H1 (cell line): ENCODE measurements around the gene APH1B. TPM values are rescaled to one million over a fixed set of nuclear protein-coding genes. Genes with fewer than 3 reads are reported as not detected.

Source experiments
- CTCF ChIA-PET: fragments of 300-600 bp; sonication (Branson Sonifier 250); formaldehyde crosslinking; loops from one replicate; lab custom pipeline; 2021; ENCODE audit not compliant: partially characterized antibody; lab: Charles Lee
- POLR2A ChIA-PET: fragments of 300-600 bp; sonication (Branson Sonifier 250); formaldehyde crosslinking; loops from one replicate; lab custom pipeline; 2021; ENCODE audit warnings: inconsistent platforms; ENCODE audit not compliant: partially characterized antibody; lab: Charles Lee
- DNase-seq, 2 experiments: peaks; one replicate each; pipeline versions ENCODE4 v3.0.0 to v3.0.0-alpha.2; 2010 to 2022; ENCODE audit warnings: low spot score in 2 of 2, low read depth in 1 of 2, mixed read lengths in 1 of 2
- FAIRE-seq: peaks from 2 replicates; lab custom pipeline; 2011; peaks lifted over from hg19 to GRCh38; lab: Jason Lieb, UNC
- H2AFZ ChIP-seq: 2 replicates; pipeline ENCODE4 v1.8.1; 2012; ENCODE audit warnings: low read length, inconsistent platforms
- H2AK5ac ChIP-seq: 2 replicates; pipeline ENCODE4 v1.6.1; 2013; ENCODE audit warnings: low read depth, low read length
- H2BK120ac ChIP-seq: replicated peaks from 2 replicates; pipeline ENCODE3; 2013; ENCODE audit warnings: low read depth, low read length, inconsistent platforms
- H2BK12ac ChIP-seq: 2 replicates; pipeline ENCODE4 v1.6.1; 2013; ENCODE audit warnings: low read depth, low read length
- H2BK15ac ChIP-seq: 2 replicates; pipeline ENCODE4 v1.6.1; 2013; ENCODE audit warnings: low read length
- H2BK20ac ChIP-seq: 2 replicates; pipeline ENCODE4 v1.6.1; 2013; ENCODE audit warnings: low read length
- H2BK5ac ChIP-seq: 2 replicates; pipeline ENCODE4 v1.6.1; 2013; ENCODE audit warnings: low read depth, low read length
- H3K14ac ChIP-seq: 2 replicates; pipeline ENCODE4 v1.6.1; 2013; ENCODE audit warnings: inconsistent platforms; ENCODE audit not compliant: insufficient read length
- H3K18ac ChIP-seq: 2 replicates; pipeline ENCODE4 v1.6.1; 2013; ENCODE audit warnings: low read length; ENCODE audit errors: extremely low read depth
- H3K23ac ChIP-seq: 2 replicates; pipeline ENCODE4 v1.6.1; 2013; ENCODE audit warnings: inconsistent platforms; ENCODE audit not compliant: insufficient read length
- H3K23me2 ChIP-seq: 2 replicates; pipeline ENCODE4 v1.6.1; 2013; ENCODE audit warnings: low read depth, low read length
- H3K27ac ChIP-seq: 2 replicates; pipeline ENCODE4 v1.6.1; 2011; ENCODE audit warnings: low read depth, low read length, inconsistent platforms
- H3K27me3 ChIP-seq, 4 experiments: replicated peaks in 1 of 4; 1 replicate in 1 of 4; 2 replicates in 3 of 4; pipeline versions ENCODE4 v1.6.1 to v1.8.1; 2011 to 2013; ENCODE audit warnings: low read length in 3 of 4, mild to moderate bottlenecking in 3 of 4, inconsistent platforms in 2 of 4, mixed read lengths in 2 of 4, moderate library complexity in 1 of 4; ENCODE audit not compliant: control insufficient read depth in 3 of 4, insufficient read depth in 3 of 4; ENCODE audit errors: extremely low read depth in 1 of 4
- H3K36me3 ChIP-seq, 4 experiments: 2 replicates each; pipeline versions ENCODE4 v1.6.1 to v1.8.1; 2011 to 2013; ENCODE audit warnings: mild to moderate bottlenecking in 4 of 4, low read length in 3 of 4, moderate library complexity in 2 of 4, control low read depth in 1 of 4, inconsistent platforms in 1 of 4; ENCODE audit not compliant: insufficient read depth in 4 of 4, control insufficient read depth in 2 of 4
- H3K4ac ChIP-seq: replicated peaks from 2 replicates; pipeline ENCODE3; 2013; ENCODE audit warnings: low read length, low read depth, mixed read lengths, inconsistent platforms; ENCODE audit not compliant: insufficient read length
- H3K4me1 ChIP-seq, 4 experiments: replicated peaks in 1 of 4; 1 replicate in 1 of 4; 2 replicates in 3 of 4; pipeline versions ENCODE4 v1.6.1 to v1.8.1; 2011 to 2013; ENCODE audit warnings: low read length in 3 of 4, inconsistent platforms in 2 of 4, mixed read lengths in 1 of 4; ENCODE audit not compliant: insufficient read depth in 4 of 4, control insufficient read depth in 3 of 4
- H3K4me2 ChIP-seq, 2 experiments: 2 replicates each; pipeline versions ENCODE4 v1.6.1 to v1.8.1; 2011 to 2013; ENCODE audit warnings: low read depth in 2 of 2, low read length in 2 of 2, control low read depth in 1 of 2, inconsistent platforms in 1 of 2, mild to moderate bottlenecking in 1 of 2; ENCODE audit not compliant: insufficient read depth in 1 of 2
- H3K4me3 ChIP-seq, 4 experiments: fragments of 200-600, 300-600 bp in 1 of 4; sonication (generic), shearing (Covaris generic), sonication (Bioruptor Twin) in 1 of 4; 2 replicates each; pipeline versions ENCODE4 v1.5.1 to v1.8.1; 2011 to 2016; ENCODE audit warnings: low read length in 4 of 4, low read depth in 3 of 4, control low read depth in 2 of 4, inconsistent platforms in 2 of 4, mild to moderate bottlenecking in 2 of 4, mixed read lengths in 1 of 4, moderate library complexity in 1 of 4; ENCODE audit not compliant: insufficient read depth in 2 of 4; ENCODE audit errors: extremely low read depth in 1 of 4
- H3K56ac ChIP-seq: replicated peaks from 2 replicates; pipeline ENCODE3; 2013; ENCODE audit warnings: low read depth, mild to moderate bottlenecking, mixed read lengths, low read length, inconsistent platforms; ENCODE audit not compliant: insufficient read length
- H3K79me1 ChIP-seq: 2 replicates; pipeline ENCODE4 v1.6.1; 2013; ENCODE audit warnings: low read depth, low read length, control low read depth
- H3K79me2 ChIP-seq, 2 experiments: 2 replicates each; pipeline versions ENCODE4 v1.6.1 to v1.8.1; 2012 to 2013; ENCODE audit warnings: low read length in 2 of 2, mild to moderate bottlenecking in 2 of 2, inconsistent platforms in 1 of 2; ENCODE audit not compliant: insufficient read depth in 2 of 2, control insufficient read depth in 1 of 2
- H3K9ac ChIP-seq, 4 experiments: replicated peaks in 1 of 4; 1 replicate in 1 of 4; 2 replicates in 3 of 4; pipeline versions ENCODE4 v1.6.1 to v1.8.1; 2011 to 2013; ENCODE audit warnings: low read depth in 3 of 4, low read length in 3 of 4, control low read depth in 2 of 4, mild to moderate bottlenecking in 2 of 4, moderate library complexity in 2 of 4, inconsistent platforms in 1 of 4; ENCODE audit errors: extremely low read depth in 1 of 4
- H3K9me3 ChIP-seq, 2 experiments: 2 replicates each; pipeline versions ENCODE4 v1.6.1 to v1.8.1; 2012 to 2013; ENCODE audit warnings: mild to moderate bottlenecking in 2 of 2, moderate library complexity in 2 of 2, control low read depth in 1 of 2, inconsistent platforms in 1 of 2, low read depth in 1 of 2, low read length in 1 of 2, mixed read lengths in 1 of 2; ENCODE audit not compliant: insufficient read depth in 2 of 2
- H4K20me1 ChIP-seq, 2 experiments: replicated peaks in 1 of 2; 2 replicates each; pipeline versions ENCODE3 to v1.8.1; 2011 to 2013; ENCODE audit warnings: inconsistent platforms in 2 of 2, low read length in 2 of 2, mild to moderate bottlenecking in 1 of 2; ENCODE audit not compliant: insufficient read depth in 2 of 2, control insufficient read depth in 1 of 2
- H4K5ac ChIP-seq: 2 replicates; pipeline ENCODE4 v1.6.1; 2013; ENCODE audit warnings: low read length, low read depth, mixed read lengths, inconsistent platforms; ENCODE audit not compliant: insufficient read length
- H4K8ac ChIP-seq: 2 replicates; pipeline ENCODE4 v1.8.0; 2013; ENCODE audit warnings: mild to moderate bottlenecking, moderate library complexity, low read length, inconsistent platforms; ENCODE audit not compliant: insufficient read depth; ENCODE audit errors: extremely low read depth
- H4K91ac ChIP-seq: replicated peaks from 2 replicates; pipeline ENCODE3; 2013; ENCODE audit warnings: low read length, mixed read lengths, inconsistent platforms; ENCODE audit not compliant: insufficient read length
- ATF3 ChIP-seq: IDR thresholded peaks from 2 replicates; pipeline ENCODE4 v1.6.1; 2011; ENCODE audit warnings: low read depth, mild to moderate bottlenecking, low read length; ENCODE audit not compliant: insufficient read depth
- CHD2 ChIP-seq: IDR thresholded peaks from 2 replicates; pipeline ENCODE4 v1.6.1; 2012; ENCODE audit warnings: low read length, improper control_type of control experiment
- CREB1 ChIP-seq: IDR thresholded peaks from 2 replicates; pipeline ENCODE4 v1.6.1; 2012; ENCODE audit warnings: inconsistent platforms
- JUN ChIP-seq: IDR thresholded peaks from 2 replicates; pipeline ENCODE4 v1.6.1; 2011; ENCODE audit warnings: low read depth, mild to moderate bottlenecking, improper control_type of control experiment, low read length
- POLR2A ChIP-seq, 2 experiments: IDR thresholded peaks; 1 replicate in 1 of 2; 2 replicates in 1 of 2; pipeline ENCODE4 v1.6.1; 2011; ENCODE audit warnings: low read depth in 2 of 2, low read length in 2 of 2, mild to moderate bottlenecking in 2 of 2; ENCODE audit errors: control extremely low read depth in 1 of 2
- POU5F1 ChIP-seq: IDR thresholded peaks from 2 replicates; pipeline ENCODE4 v1.6.1; 2011; ENCODE audit warnings: low read depth, mild to moderate bottlenecking, low read length, moderate library complexity
- RAD21 ChIP-seq, 2 experiments: IDR thresholded peaks in 1 of 2; conservative IDR thresholded peaks in 1 of 2; 2 replicates each; pipeline ENCODE4 v1.6.1; 2011; ENCODE audit warnings: low read depth in 2 of 2, low read length in 2 of 2, improper control_type of control experiment in 1 of 2, inconsistent platforms in 1 of 2, mild to moderate bottlenecking in 1 of 2, moderate library complexity in 1 of 2
- RFX5 ChIP-seq: IDR thresholded peaks from 2 replicates; pipeline ENCODE4 v1.6.1; 2011; ENCODE audit warnings: low read depth, low read length, improper control_type of control experiment, borderline replicate concordance
- SP2 ChIP-seq: IDR thresholded peaks from 2 replicates; pipeline ENCODE4 v1.6.1; 2012; ENCODE audit warnings: mild to moderate bottlenecking, low read length, inconsistent platforms
- TAF7 ChIP-seq: optimal IDR thresholded peaks from 2 replicates; pipeline ENCODE3; 2011; ENCODE audit warnings: low read depth, mild to moderate bottlenecking, inconsistent platforms, low read length, moderate library complexity, borderline replicate concordance
- TBP ChIP-seq: IDR thresholded peaks from 2 replicates; pipeline ENCODE4 v1.6.1; 2011; ENCODE audit warnings: low read depth, low read length, improper control_type of control experiment
- TEAD4 ChIP-seq: IDR thresholded peaks from 2 replicates; pipeline ENCODE4 v1.6.1; 2012; ENCODE audit warnings: low read depth, low read length, inconsistent platforms, mixed read lengths
- WGBS, 2 experiments: shearing (Covaris generic) in 1 of 2; methylation state at CpG; one replicate each; pipeline versions ENCODE4 v1.1.6 to v1.1.7; 2013 to 2015; ENCODE audit warnings: low lambda C conversion rate in 2 of 2, mixed read lengths in 2 of 2, inconsistent platforms in 1 of 2, low coverage in 1 of 2, missing lambda C conversion rate in 1 of 2; ENCODE audit not compliant: insufficient replicate concordance in 2 of 2, insufficient coverage in 1 of 2, insufficient read length in 1 of 2; ENCODE audit errors: extremely low coverage in 1 of 2, missing lambda C conversion rate in 1 of 2; 5-methylcytosine and 5-hydroxymethylcytosine counted together
- polyA plus RNA-seq, 7 experiments: library from polyadenylated mRNA; depleted of rRNA in 3 of 7; stranded (reverse) in 5 of 7; unstranded in 2 of 7; fragments of >200 nt in 5 of 7; fragments of 200-250 nt in 2 of 7; gene quantifications; 1 replicate in 5 of 7; 2 replicates in 1 of 7; 4 replicates in 1 of 7; pipeline versions ENCODE4 v1.2.1 to v1.2.3, GENCODE V29; 2011 to 2013; ENCODE audit warnings: missing spikeins in 2 of 7, mixed read lengths in 2 of 7
- total RNA-seq: library from RNA; stranded (reverse); fragmentation: NEBNext Ultra II Directional; extraction: Animal tissue kit (Norgen Biotek cat#: 25700); gene quantifications from 2 replicates; pipeline ENCODE4 v1.2.1, GENCODE V29; 2021
- TF ChIP-seq, protein P1 (sequence below): IDR thresholded peaks from 2 replicates; pipeline ENCODE4 v1.6.1; 2012; ENCODE audit warnings: low read length, inconsistent platforms

Gene APH1B
- total and polyA plus RNA-seq, 2 of the 8 experiments (the other 6 are each of a cell fraction or from before 2014, with no cell fraction given): 11.5 to 22.9 TPM

DNA sequence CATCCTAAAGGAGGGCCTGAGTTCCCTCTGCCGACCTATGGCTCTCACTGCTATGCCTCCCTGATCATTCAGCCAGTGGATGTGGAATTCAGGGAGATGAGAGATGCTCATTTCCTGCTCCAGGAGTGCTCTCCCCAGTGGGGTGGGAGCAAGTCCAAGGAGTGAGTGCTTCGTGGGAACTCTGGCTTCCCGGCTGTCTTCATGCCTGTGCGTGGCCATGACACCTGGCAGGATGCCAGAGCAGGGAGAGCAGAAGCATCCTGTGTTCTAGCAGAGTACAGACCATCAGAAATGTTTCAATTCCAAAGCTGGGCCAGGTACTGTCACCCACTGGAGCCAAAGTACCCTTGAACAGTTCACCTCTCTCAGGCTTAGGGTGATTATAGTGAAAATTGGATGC is 45.1 kb downstream of the APH1B start:
- Histone ChIP-seq H3K14ac (no peak overlapping the region), H2BK15ac (no peak overlapping the region; the same call in 1 of the 2 replicates), H3K23ac (no peak overlapping the region), H2BK12ac (no peak overlapping the region; the same call in 1 of the 2 replicates), H2BK120ac (no peak overlapping the region), H3K56ac (no peak overlapping the region), H3K18ac (no peak overlapping the region), H3K27me3 (no peaks in the 10 kb centered on the region), H3K36me3 (no peaks in the 10 kb centered on the region), H2BK20ac (no peak overlapping the region), H3K4me1 (peaks cover 0 to 7% (median under 1%) of the 10 kb centered on the region in 4 experiments; a peak in 4 of 7 replicates), H3K4me3 (no peak overlapping the region), H3K79me2 (no peaks in the 10 kb centered on the region), H4K20me1 (no peaks in the 10 kb centered on the region), H2BK5ac (no peak overlapping the region), H3K9me3 (no peaks in the 10 kb centered on the region), H2AK5ac (no peak overlapping the region), H4K91ac (no peak overlapping the region), H3K23me2 (no peaks in the 10 kb centered on the region), H3K4ac (no peak overlapping the region), H4K8ac (no peak overlapping the region), H3K27ac (no peak overlapping the region), H3K4me2 (no peak overlapping the region), H2AFZ (no peak overlapping the region), H3K79me1 (no peaks in the 10 kb centered on the region), H3K9ac (no peak overlapping the region), H4K5ac (no peak overlapping the region)
- ChIA-PET POLR2A (interaction anchor here (0.7 kb wide), 1 partner anchor 11 kb away, joined by 3 read pairs; no protein-coding TSS in a partner anchor), CTCF (interaction anchor here (1.0 kb wide), 2 partner anchors 9 to 80 kb away, joined by 3 read pairs; no protein-coding TSS in a partner anchor)
- FAIRE-seq (no peak), DNase-seq (no peak)
- WGBS, 2 experiments: 88% methylated on average over 4 of the region's 4 CpGs; no CpG with 5 or more reads in 1 of the 2 experiments
- no peak for TF ChIP-seq TBP
- no peak for TF ChIP-seq RAD21 (IDR thresholded peaks at IDR 0.05 in 1 of 2, conservative IDR thresholded peaks at IDR 0.05 in 1 of 2; ENCODE audit: low read depth in 2 of 2, low read length in 2 of 2)
- TF ChIP-seq TAF7: no peak
- no peak for TF ChIP-seq CHD2
- TF ChIP-seq SP2: no peak
- no peak for TF ChIP-seq POLR2A (IDR thresholded peaks at IDR 0.05; ENCODE audit: control extremely low read depth in 1 of 2, low read depth in 2 of 2, low read length in 2 of 2)
- no peak for TF ChIP-seq RFX5
- no peak for TF ChIP-seq TEAD4
- TF ChIP-seq ATF3: no peak
- no peak for TF ChIP-seq CREB1
- TF ChIP-seq JUN: no peak
- TF ChIP-seq, protein P1, sequence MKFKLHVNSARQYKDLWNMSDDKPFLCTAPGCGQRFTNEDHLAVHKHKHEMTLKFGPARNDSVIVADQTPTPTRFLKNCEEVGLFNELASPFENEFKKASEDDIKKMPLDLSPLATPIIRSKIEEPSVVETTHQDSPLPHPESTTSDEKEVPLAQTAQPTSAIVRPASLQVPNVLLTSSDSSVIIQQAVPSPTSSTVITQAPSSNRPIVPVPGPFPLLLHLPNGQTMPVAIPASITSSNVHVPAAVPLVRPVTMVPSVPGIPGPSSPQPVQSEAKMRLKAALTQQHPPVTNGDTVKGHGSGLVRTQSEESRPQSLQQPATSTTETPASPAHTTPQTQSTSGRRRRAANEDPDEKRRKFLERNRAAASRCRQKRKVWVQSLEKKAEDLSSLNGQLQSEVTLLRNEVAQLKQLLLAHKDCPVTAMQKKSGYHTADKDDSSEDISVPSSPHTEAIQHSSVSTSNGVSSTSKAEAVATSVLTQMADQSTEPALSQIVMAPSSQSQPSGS: no peak
- no peak for TF ChIP-seq POU5F1
